GM18907 (cell line): ENCODE data around the gene ALG14.
A peak's percentile ranks its signal among the peaks of the same experiment; 100 is the strongest.
"Not testable (repeated sequence)": the region's sequence is repeated elsewhere in the genome, so short reads cannot be mapped to it uniquely, and the experiment has no call there.

Source experiments
- ATAC-seq: cut with Tn5 transposase; IDR thresholded peaks from one replicate; pipeline ENCODE4 v1.9.1; 2021; ENCODE audit warnings: mild to moderate bottlenecking, moderate library complexity; ENCODE audit not compliant: unreplicated experiment

Gene ALG14

DNA sequence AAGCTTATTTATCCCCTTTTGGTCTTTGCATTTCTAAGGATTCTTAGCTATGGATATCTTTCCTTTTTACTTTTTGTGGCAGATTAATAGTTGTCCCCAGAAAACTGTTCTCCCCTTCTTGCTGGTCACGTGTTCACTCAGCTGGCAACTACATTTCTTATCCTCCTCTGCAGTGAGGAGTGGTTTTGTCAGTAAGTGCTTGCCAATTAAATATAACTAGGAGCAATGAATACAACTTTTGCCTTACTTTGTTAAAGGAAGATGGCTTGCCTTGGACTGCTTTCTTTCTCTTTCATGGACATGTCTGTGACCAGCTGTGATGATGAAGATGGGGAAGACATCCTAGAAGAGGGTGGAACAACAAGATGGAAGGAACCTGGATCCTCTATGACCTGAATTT, 15.6 kb upstream of the ALG14 start:
- ATAC-seq: no peak

DNA sequence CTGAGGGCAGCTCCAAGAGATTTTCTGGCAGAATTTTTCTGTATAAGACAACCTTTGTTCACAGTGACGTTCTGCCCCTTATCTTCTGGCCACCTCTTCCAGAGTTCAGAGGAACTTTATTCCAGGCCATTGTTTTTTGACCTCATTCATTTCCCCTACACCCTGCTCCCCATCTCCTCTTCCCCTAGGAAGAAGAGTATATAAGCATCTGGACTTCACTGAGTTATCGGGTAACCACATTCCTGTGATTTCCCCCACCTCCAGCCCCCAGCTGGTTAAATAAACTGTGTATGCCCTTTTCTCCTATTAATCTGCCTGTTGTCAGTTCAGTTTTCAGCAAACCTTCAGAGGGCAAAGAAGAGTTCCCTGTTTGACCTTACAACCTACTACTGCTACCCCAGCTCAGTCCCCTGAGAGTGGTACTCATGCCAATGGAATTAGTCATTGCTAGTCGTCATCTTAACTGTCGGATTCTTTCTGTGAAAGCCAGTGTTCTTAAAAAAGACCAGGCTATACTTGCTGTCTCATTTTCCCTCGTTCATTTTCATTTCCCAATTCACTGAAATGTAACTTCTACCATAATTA, 14.3 kb upstream of the ALG14 start:
- ATAC-seq: no peak

DNA sequence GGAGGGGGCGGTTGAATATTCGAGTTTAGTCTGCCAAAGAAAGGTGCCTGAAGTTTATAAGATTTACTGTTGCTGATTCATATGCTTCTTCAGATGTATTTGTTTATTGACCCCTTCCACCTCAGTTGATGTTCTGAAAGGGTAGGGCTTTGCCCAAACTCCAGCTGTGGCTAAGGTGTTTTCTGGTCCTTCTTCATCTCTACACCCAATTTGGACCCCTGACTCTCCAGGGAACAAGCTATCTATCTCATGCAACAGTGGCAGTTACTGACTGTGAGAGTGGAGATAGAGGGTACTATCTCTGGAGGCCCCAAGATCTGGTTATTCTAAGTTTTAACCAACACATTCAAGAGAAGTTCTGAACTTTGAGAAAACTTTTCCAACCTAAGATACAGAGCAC, 12.6 kb upstream of the ALG14 start:
- ATAC-seq: no peak

DNA sequence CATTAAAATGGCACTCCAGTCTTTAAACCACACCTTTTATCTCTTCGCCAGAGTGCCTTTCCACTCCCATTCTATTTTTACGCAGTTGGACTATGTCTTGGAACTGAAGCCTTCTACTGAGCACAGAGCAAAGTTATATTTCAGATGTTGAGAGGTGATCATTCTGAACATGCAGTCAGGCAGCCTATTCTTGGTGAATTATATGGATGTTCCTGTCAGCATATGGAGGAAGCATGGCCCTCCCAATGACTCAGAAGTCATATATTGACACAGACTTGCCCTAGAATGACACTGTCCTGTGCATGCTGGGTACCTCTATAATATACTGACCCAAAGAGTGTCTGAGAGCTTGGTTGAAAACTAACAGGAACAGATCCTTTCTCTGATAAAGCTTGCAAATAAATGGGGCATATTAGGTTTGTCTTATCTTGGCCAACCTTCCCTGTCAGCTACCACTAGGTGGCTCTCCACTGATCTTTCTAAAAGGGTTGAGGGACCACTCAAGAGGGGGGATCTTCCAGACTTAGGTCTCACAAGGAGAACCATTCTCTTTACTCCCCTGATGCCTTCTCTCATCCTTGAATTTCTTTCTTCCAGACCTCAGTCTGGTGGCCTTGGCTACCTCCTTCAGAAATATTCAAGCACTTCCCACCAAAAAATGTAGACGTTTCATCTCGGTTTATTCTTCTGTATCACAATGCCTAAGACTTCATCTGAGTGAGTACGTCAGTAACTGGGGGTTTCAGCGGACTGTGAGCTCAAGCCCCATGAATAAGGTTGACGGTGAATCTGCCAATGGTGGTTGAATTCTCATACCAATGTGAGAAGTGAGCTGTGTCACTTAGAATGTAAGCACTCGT, 11.8 kb upstream of the ALG14 start:
- peak; percentile 75 for ATAC-seq

DNA sequence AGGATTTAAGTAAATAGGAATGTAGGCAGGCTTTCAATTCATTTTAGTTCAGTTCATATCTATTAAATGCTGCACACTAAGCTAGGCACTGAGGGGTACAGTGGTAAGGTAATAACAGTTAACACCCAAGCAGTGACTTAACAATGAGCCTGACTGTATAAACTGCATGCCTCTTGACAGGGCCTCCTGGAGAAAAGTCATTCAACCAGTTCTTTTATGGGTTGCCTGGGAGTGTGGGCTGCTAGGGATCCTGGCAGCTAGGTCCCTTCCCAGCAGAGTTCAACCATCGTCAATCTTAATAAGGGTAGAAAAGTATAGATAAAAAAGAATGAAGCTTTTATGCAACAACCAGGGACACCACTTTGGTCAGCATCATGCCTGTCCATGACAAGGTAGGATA, 8.1 kb upstream of the ALG14 start:
- no peak for ATAC-seq

DNA sequence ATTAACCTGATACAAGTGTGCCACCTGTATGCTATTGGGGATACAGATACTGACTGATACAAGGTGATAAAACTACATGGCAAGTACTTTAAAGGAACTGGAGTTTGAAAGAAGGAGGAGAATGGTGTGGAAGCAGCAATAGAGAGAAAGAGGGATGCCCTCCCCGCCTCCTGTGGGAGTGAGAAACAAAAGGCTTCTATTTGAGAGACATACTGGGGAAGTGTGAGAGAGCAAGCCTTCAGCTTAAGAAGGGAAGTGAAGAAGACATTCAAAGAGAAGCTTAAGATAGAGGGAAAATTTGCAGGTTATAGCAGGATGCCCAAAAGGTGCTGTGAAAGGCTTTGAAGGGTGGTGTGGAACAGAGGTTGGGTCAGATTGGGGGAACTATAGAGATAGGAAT, 7.7 kb upstream of the ALG14 start:
- ATAC-seq: no peak

DNA sequence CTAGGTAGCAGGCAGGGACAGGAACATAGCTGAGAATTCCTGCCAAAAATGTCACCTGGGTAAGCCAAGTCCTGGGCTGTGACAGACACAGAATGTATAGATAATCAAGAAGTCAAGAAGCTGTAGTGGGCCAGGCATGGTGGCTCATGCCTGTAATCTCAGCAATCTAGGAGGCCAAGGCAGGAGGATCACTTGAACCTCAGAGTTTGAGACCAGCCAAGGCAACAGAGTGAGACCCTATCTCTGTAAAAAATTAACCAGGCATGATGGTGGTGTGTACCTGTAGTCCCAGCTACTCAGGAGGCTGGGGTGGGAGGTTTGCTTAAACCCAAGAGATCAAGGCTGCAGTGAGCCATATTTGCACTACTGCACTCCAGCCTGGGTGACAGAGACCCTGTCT, 3.3 kb upstream of the ALG14 start:
- ATAC-seq: no peak

DNA sequence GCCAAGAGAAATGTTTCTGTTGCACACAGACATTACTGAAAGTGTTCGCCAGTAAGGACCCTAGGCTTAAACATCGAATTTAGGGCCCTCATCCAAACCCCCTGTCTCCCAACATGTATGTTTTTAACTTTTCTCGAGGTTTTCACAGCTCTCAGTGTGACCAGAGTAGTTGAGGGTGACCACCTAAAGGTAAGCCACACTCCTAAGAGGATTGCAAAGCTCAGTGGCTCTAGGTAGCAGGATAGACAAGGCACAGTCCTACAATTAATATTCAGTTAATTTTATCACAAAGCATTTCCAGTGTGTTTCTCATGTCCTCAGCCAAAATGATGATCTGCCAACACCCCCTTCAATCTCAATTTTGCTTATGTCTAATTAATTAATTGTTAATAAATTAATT, 695 bp upstream of the ALG14 start:
- ATAC-seq: no peak

DNA sequence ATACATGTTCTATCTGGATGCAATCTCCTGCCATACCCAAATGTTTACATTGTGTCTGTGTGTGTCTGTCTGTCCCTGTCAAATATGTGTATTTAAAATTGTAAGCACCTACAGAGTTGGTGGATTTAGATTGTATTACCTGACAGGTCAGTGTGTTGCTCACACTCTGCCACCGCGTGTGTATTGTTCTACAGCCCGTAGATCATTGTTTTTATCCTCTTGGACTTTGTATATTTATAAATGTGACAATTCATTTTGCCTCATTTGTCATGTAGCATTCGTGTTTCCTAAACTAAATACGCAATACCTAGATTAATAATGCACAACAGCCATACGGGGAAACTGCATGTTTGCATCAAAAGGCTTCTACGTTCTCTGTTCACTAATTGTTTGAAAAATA, 634 bp downstream of the ALG14 start:
- ATAC-seq: no peak

DNA sequence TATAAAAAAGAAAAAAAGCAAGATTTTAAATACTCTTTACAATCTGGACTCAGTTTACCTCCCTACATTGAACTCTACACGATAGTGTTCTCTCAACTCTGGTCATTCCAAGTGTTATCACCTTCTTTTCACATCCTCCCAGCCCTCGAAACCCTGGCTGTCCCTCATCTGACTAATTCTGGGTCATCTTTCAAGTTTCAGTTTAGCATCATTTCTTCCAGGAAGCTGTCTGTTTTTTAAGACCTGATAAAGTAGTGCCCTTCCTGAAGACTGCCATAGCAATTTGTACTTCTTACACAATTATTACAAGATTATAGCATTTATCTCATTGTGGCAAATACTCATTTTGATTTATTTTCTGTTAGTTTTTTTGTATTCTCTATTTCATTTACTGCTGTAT, 1.2 kb downstream of the ALG14 start:
- no peak for ATAC-seq

DNA sequence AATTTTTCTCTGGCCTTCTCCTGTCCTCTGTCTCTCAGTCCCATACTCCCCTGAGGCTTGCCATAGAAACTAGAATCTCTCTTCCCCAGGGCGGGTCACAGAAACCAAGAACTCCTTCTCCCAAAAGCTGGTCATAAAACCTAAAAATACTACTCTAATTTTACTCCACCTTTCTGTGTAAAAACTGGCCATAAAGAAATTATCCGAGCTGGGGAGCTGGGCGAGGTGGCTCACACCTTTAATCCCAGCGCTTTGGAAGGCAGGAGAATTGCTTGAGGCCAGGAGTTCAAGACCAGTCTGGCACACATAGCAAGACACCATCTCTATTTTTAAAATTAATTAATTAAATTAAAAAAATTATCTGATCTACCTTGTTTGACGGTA, 3.0 kb downstream of the ALG14 start:
- ATAC-seq: no peak

DNA sequence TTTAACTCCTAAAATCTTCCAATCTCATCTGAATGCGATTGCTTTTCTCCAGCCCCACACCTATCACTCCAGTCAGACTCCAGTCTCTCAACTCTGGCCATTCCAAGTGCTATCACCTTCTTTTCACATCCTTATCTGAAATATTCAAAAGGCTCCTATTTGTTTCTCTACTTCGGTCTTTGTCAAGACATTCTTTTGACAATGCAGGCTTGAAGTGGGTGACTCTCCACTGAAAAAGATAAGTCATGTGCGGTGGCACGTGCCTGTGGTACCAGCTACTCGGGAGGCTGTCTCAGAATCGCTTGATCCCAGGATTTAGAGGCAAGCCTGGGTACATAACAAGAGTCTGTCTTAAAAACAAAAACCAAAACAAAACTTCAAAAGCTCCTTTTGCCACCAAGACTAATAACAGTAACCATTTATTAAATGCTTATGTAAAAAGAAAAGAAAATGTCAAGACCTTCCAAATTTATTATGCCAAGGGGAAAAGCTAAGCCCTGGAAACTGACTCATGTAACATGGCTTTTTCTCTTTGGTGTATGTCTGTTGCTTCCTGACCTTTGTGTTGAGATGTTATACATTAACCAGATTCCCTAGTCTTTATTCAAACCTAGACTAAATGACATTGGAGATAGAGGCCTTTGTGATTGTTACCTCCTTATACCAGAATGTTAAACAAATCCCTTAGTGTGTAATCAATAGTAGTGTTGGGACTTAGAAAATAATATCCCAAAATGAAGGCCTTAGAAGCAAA, 3.6 kb downstream of the ALG14 start:
- ATAC-seq: no peak

DNA sequence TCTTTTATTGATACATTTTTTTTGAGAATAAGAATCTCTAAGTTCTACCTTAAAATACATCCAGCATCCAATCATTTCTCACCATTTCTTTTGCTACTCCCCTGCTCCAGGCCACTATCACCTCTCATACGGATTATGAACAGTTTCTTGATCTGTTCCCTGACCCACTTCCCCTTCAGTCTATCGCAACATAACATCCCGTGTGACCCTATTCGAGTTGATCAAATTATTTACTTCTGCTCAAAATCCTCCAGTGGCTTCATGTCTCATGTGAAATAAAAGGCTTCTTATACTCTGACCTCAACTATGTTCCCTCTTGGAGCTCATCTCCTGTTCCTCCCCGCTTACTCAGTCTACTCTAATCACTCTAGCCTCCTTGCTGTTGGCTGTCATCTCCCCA, 5.2 kb downstream of the ALG14 start:
- ATAC-seq: no peak

DNA sequence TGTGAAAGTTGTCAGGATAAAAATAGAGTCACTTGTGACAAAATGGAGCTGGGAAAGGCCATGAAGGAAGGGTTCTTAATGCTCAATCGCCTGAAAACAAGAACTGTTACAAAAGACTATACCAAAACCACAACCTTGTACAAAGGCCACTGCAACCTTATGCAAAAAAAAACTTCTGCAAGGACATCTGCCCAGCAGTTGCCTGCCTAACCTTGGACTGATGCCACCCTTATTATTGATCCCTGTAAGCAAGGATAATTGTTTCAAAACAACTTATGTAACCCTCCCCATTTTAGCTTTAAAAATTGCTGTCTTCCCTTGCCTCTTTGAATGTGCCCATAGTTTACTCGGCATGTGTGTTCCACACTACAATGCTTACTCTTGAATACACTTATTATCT, 5.7 kb downstream of the ALG14 start:
- ATAC-seq: peak; percentile 34

DNA sequence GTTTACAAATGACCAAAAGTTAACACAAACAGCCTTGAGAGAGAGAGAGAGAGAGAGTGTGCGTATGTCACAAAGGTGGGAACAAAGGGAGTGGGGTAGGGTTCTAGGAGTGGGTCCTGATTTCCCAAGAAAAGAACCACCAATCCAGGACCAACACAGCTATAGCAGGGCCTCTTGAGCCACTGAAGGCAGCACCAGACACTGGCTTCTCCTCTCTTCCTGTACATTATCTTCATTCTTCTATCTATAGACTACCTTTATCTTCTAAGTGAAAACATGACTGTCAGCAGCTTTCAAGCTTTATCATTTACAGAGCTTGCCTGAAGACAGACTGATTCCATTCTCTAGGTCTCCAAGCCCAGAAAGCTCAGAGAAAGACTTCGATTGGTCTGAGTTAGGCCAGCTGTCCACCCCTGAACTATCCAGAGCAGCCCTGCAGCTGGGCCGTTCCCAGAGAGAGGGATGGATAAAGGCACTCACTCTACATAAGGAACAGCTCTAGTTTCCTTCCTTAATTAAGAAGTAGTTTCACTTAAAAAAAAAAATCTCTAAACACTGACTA, 11.2 kb downstream of the ALG14 start:
- ATAC-seq: no peak

DNA sequence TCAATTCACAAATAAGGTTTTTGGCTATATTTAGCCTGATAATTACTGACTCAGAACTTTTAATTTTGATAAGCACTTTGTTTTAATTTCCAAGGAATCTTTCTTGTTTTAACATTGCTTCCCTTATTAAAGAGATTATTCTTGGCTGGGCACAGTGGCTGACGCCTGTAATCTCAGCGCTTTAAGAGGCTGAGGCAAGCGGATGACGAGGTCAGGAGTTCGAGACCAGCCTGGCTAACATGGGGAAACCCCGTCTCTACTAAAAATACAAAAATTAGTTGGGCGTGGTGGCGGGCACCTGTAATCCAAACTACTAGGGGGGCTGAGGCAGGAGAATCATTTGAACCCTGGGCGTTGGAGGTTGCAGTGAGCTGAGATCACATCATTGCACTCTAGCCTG, 13.8 kb downstream of the ALG14 start:
- no peak for ATAC-seq

DNA sequence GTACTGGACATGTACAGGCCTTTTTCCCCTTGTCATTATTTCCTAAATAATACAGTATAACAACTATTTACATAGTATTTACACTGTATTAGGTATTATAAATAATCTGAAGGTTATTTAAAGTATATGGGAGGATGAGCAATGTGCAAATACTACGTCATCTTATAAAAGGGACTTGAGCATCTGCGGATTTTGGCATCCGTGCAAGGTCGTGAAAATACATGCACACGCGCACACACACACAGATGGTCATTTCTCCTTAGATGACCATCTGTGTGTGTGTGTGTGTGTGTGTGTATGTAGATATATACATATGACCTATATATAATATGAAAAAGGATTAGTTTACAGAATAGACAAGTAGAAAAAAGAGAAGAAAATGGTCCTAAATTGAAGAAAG, 15.4 kb downstream of the ALG14 start:
- no peak for ATAC-seq

DNA sequence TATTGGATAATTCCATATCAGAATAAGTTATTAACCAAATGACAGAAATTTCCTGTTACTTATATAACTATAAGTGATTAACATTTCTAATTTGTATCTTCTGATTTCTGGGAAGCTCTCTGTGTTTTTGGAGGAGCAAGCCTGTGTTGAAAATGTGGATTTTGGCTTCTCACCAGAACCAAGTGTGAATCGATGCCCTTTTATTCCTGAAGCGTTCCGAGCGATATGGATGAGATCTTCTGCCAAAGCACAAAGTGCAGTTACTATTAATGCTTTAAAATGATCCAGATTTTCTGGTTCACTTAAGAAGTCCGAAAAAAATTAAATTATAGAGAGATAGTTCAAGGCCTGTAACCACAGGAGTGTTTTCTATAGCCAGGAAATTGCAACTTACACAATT, 22.8 kb downstream of the ALG14 start:
- ATAC-seq: no peak

DNA sequence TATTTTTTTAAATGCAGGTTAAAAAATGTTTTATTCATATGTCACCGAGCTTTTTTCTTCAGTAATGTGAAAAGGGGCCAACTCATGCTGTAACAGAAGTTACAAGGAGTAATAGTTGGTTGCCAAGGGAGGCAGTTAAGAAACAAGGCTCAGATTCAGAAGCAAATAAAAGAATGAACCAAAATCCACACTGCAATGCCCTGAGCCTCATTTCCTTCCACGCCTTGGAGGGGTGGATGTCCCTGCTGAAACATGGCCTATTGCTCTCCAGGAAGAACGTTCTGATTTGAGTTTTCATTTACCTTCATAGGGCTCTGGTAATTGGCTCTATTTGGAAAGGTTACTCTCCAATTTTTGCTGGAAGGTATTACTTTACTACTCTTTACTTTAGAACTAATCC, 24.4 kb downstream of the ALG14 start:
- ATAC-seq: no peak

DNA sequence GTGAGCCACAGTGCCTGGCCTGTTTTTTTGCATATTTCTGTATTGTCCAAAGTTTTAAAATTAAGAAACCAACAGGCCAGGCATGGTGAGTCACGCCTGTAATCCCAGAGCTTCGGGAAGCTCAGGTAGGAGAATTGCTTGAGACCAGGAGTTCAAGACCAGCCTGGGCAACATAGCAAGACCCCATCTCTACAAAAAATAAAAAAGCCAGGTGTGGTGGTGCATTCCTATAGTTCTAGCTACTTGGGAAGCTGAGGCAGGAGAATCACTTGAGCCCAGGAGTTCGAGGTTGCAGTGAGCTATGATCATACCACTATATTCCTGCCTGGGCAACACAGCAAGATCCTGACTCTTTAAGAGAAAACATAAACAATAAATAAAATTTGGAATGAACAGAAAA, 25.1 kb downstream of the ALG14 start:
- not testable (repeated sequence) for ATAC-seq

DNA sequence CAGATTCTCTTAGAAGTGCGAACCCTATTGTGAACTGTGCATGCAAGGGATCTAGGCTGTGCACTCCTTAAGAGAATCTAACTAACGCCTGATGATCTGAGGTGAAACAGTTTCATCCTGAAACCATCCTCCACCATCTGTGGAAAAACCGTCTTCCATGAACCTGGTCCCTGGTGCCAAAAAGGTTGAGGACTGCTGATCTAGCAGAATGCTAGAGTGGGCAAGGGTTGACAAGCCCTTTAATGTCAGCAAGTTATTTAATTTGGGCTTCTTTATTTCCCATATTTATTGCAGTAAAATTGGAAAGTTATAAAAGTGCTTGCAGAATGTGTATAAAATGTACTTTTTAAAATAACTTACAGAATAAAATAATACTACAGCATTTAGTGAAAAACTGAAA, 26.4 kb downstream of the ALG14 start:
- ATAC-seq: no peak
